HG03442 (cell line): Measurements from ENCODE around the gene PXMP2.
A peak's percentile ranks its signal among the peaks of the same experiment; 100 is the strongest.

ENCODE experiments used
- ATAC-seq: cut with Tn5 transposase; IDR thresholded peaks from one replicate; pipeline ENCODE4 v1.9.1; 2021; ENCODE audit warnings: mild to moderate bottlenecking, moderate library complexity; ENCODE audit not compliant: unreplicated experiment

The PXMP2 gene

GRCh38 chr12:132660052-132660451, 27.3 kb upstream of the PXMP2 start:
- no peak for ATAC-seq

- ATAC-seq, result no peak
These were observed 26.4 kb upstream of the PXMP2 start for GRCh38 chr12:132660996-132661395.

GRCh38 chr12:132661972-132662371, 25.4 kb upstream of the PXMP2 start:
- ATAC-seq, result no peak

GRCh38 chr12:132662901-132663755, 24.3 kb upstream of the PXMP2 start:
- ATAC-seq, result no peak

- ATAC-seq, result no peak
These were observed 22.9 kb upstream of the PXMP2 start for GRCh38 chr12:132664206-132665148.

- no peak for ATAC-seq
These were observed 22.3 kb upstream of the PXMP2 start for GRCh38 chr12:132665149-132665491.

- no peak for ATAC-seq
These were observed 21.6 kb upstream of the PXMP2 start for GRCh38 chr12:132665794-132666193.

- no peak for ATAC-seq
These were observed 18.9 kb upstream of the PXMP2 start for GRCh38 chr12:132668191-132669088.

- no peak for ATAC-seq
These were observed 18.1 kb upstream of the PXMP2 start for GRCh38 chr12:132669166-132669879.

- ATAC-seq, result no peak
These were observed 15.3 kb upstream of the PXMP2 start for GRCh38 chr12:132672116-132672515.

GRCh38 chr12:132672678-132673077, 14.7 kb upstream of the PXMP2 start:
- ATAC-seq, result no peak

- ATAC-seq, result no peak
These were observed 13.9 kb upstream of the PXMP2 start for GRCh38 chr12:132673288-132674179.

GRCh38 chr12:132674561-132674960, 12.8 kb upstream of the PXMP2 start:
- ATAC-seq, result no peak

- no peak for ATAC-seq
These were observed 11.5 kb upstream of the PXMP2 start for GRCh38 chr12:132675757-132676432.

GRCh38 chr12:132677492-132677891, 9.9 kb upstream of the PXMP2 start:
- no peak for ATAC-seq

- no peak for ATAC-seq
These were observed 2.0 kb upstream of the PXMP2 start for GRCh38 chr12:132685400-132685799.

GRCh38 chr12:132686825-132687210, 569 bp upstream of the PXMP2 start:
- peak; percentile 47 for ATAC-seq

GRCh38 chr12:132689227-132689626, 1.8 kb downstream of the PXMP2 start:
- ATAC-seq, result no peak

GRCh38 chr12:132690112-132690511, 2.7 kb downstream of the PXMP2 start:
- no peak for ATAC-seq
